Smooth muscle cell of the brain vasculature (primary cell): ENCODE results near the gene C6orf163.
"Not testable (repeated sequence)": the region's sequence is repeated elsewhere in the genome, so short reads cannot be mapped to it uniquely, and the experiment has no call there.

ENCODE experiments used
- DNase-seq: peaks from one replicate; pipeline ENCODE4 v3.0.0-alpha.2; 2012; ENCODE audit warnings: low read depth, low spot score

Gene C6orf163

GRCh38 chr6:87344731-87345130 is at the start of gene C6orf163:
Gene C6orf163 (plus strand): TSS chr6:87344813. CDS start chr6:87345100, 287 bp downstream.
- DNase-seq: no peak

- no peak for DNase-seq
Observed at GRCh38 chr6:87297119-87297518, 47.5 kb upstream of the C6orf163 start.

- DNase-seq: not testable (repeated sequence)
Observed at GRCh38 chr6:87301277-87301676, 43.3 kb upstream of the C6orf163 start.

- no peak for DNase-seq
Observed at GRCh38 chr6:87308970-87309369, 35.6 kb upstream of the C6orf163 start.

GRCh38 chr6:87312860-87313259 is 31.8 kb upstream of the C6orf163 start:
- DNase-seq: no peak

GRCh38 chr6:87315071-87315470 is 29.5 kb upstream of the C6orf163 start:
- DNase-seq: no peak

GRCh38 chr6:87319271-87319987 is 25.2 kb upstream of the C6orf163 start:
- no peak for DNase-seq

GRCh38 chr6:87322304-87323212 is 22.1 kb upstream of the C6orf163 start, which contains the start of gene SMIM8:
Gene SMIM8 (plus strand): TSS chr6:87322588. CDS start chr6:87337032, 14,444 bp downstream.
- peak; percentile 24 for DNase-seq

- DNase-seq: not testable (repeated sequence)
Observed at GRCh38 chr6:87323880-87324279, 20.7 kb upstream of the C6orf163 start.

- DNase-seq: no peak
Observed at GRCh38 chr6:87330961-87331360, 13.7 kb upstream of the C6orf163 start.

GRCh38 chr6:87333033-87333432 is 11.6 kb upstream of the C6orf163 start:
- no peak for DNase-seq

- DNase-seq: no peak
Observed at GRCh38 chr6:87333591-87334181, 10.9 kb upstream of the C6orf163 start.

GRCh38 chr6:87334683-87335082 is 9.9 kb upstream of the C6orf163 start:
- DNase-seq: no peak

- DNase-seq: no peak
Observed at GRCh38 chr6:87336367-87336766, 8.2 kb upstream of the C6orf163 start.

- no peak for DNase-seq
Observed at GRCh38 chr6:87340230-87340629, 4.4 kb upstream of the C6orf163 start.

GRCh38 chr6:87341158-87341557 is 3.5 kb upstream of the C6orf163 start:
- no peak for DNase-seq

GRCh38 chr6:87341899-87342298 is 2.7 kb upstream of the C6orf163 start:
- no peak for DNase-seq

- no peak for DNase-seq
Observed at GRCh38 chr6:87342829-87343228, 1.8 kb upstream of the C6orf163 start.

- no peak for DNase-seq
Observed at GRCh38 chr6:87346700-87347099, 2.1 kb downstream of the C6orf163 start.

GRCh38 chr6:87349896-87350295 is 5.3 kb downstream of the C6orf163 start:
- DNase-seq: no peak

GRCh38 chr6:87350516-87350915 is 5.9 kb downstream of the C6orf163 start:
- DNase-seq: no peak

- no peak for DNase-seq
Observed at GRCh38 chr6:87351583-87351982, 7.0 kb downstream of the C6orf163 start.
